ENCODE results near the gene OMD.
"Not testable (repeated sequence)": the region's sequence is repeated elsewhere in the genome, so short reads cannot be mapped to it uniquely, and the experiment has no call there.

The OMD gene

GRCh38 chr9:92423612-92424011 is 659 bp downstream of the OMD start:
- Histone ChIP-seq H3K4me1 (no peaks in the 10 kb centered on the region), H3K4me3 (ENCODE audit: low read depth, low read length) (no peak overlapping the region), H3K79me2 (no peaks in the 10 kb centered on the region), H3K4me2 (ENCODE audit: low read length) (no peak overlapping the region), H2AFZ (no peak overlapping the region), H3K36me3 (ENCODE audit: control insufficient read depth, insufficient read depth, low read length) (no peaks in the 10 kb centered on the region), H3K27ac (no peak overlapping the region), H3K9me3 (ENCODE audit: control insufficient read depth, low read length) (no peaks in the 10 kb centered on the region), H3K27me3 (ENCODE audit: control insufficient read depth, insufficient read depth, low read length) (no peaks in the 10 kb centered on the region), H3K9ac (no peak overlapping the region)
- no peak for TF ChIP-seq CTCF (IDR thresholded peaks at IDR 0.05)

GRCh38 chr9:92422611-92423338 is 1.5 kb downstream of the OMD start:
- H3K27ac ChIP-seq: no peak overlapping the region
- H3K9me3 ChIP-seq (ENCODE audit: control insufficient read depth, low read length): no peaks in the 10 kb centered on the region
- H3K79me2 ChIP-seq: no peaks in the 10 kb centered on the region
- H3K4me1 ChIP-seq: no peaks in the 10 kb centered on the region
- H3K9ac ChIP-seq: no peak overlapping the region
- H3K4me2 ChIP-seq (ENCODE audit: low read length): no peak overlapping the region
- no peak overlapping the region for H3K4me3 ChIP-seq (ENCODE audit: low read depth, low read length)
- no peak overlapping the region for H2AFZ ChIP-seq
- no peaks in the 10 kb centered on the region for H3K36me3 ChIP-seq (ENCODE audit: control insufficient read depth, insufficient read depth, low read length)
- H3K27me3 ChIP-seq (ENCODE audit: control insufficient read depth, insufficient read depth, low read length): no peaks in the 10 kb centered on the region
- TF ChIP-seq CTCF (IDR thresholded peaks at IDR 0.05): no peak

GRCh38 chr9:92414566-92414965 is 9.7 kb downstream of the OMD start:
- no peak overlapping the region for H2AFZ ChIP-seq
- H3K9ac ChIP-seq: no peak overlapping the region
- no peaks in the 10 kb centered on the region for H3K9me3 ChIP-seq (ENCODE audit: control insufficient read depth, low read length)
- H3K4me3 ChIP-seq (ENCODE audit: low read depth, low read length): no peak overlapping the region
- no peaks in the 10 kb centered on the region for H3K79me2 ChIP-seq
- TF ChIP-seq CTCF (IDR thresholded peaks at IDR 0.05): no peak
- no peaks in the 10 kb centered on the region for H3K36me3 ChIP-seq (ENCODE audit: control insufficient read depth, insufficient read depth, low read length)
- no peaks in the 10 kb centered on the region for H3K4me1 ChIP-seq
- H3K27ac ChIP-seq: no peak overlapping the region
- H3K27me3 ChIP-seq (ENCODE audit: control insufficient read depth, insufficient read depth, low read length): no peaks in the 10 kb centered on the region
- H3K4me2 ChIP-seq (ENCODE audit: low read length): no peak overlapping the region

- not testable (repeated sequence) for H3K27me3 ChIP-seq (ENCODE audit: control insufficient read depth, insufficient read depth, low read length); H3K9me3 ChIP-seq (ENCODE audit: control insufficient read depth, low read length); H2AFZ ChIP-seq; H3K4me1 ChIP-seq; H3K4me2 ChIP-seq (ENCODE audit: low read length); H3K79me2 ChIP-seq; H3K36me3 ChIP-seq (ENCODE audit: control insufficient read depth, insufficient read depth, low read length); H3K4me3 ChIP-seq (ENCODE audit: low read depth, low read length); H3K9ac ChIP-seq; H3K27ac ChIP-seq
Observed at GRCh38 chr9:92411157-92411556, 13.1 kb downstream of the OMD start.

GRCh38 chr9:92408747-92409478 is 15.4 kb downstream of the OMD start:
- Histone ChIP-seq H3K27ac (no peak overlapping the region), H2AFZ (no peak overlapping the region), H3K4me1 (no peaks in the 10 kb centered on the region), H3K79me2 (no peaks in the 10 kb centered on the region), H3K36me3 (ENCODE audit: control insufficient read depth, insufficient read depth, low read length) (no peaks in the 10 kb centered on the region), H3K4me2 (ENCODE audit: low read length) (no peak overlapping the region), H3K4me3 (ENCODE audit: low read depth, low read length) (no peak overlapping the region), H3K9me3 (ENCODE audit: control insufficient read depth, low read length) (no peaks in the 10 kb centered on the region), H3K27me3 (ENCODE audit: control insufficient read depth, insufficient read depth, low read length) (no peaks in the 10 kb centered on the region), H3K9ac (no peak overlapping the region)
- no peak for TF ChIP-seq CTCF (IDR thresholded peaks at IDR 0.05)
